ENCODE data around the gene PCED1A.

DNA sequence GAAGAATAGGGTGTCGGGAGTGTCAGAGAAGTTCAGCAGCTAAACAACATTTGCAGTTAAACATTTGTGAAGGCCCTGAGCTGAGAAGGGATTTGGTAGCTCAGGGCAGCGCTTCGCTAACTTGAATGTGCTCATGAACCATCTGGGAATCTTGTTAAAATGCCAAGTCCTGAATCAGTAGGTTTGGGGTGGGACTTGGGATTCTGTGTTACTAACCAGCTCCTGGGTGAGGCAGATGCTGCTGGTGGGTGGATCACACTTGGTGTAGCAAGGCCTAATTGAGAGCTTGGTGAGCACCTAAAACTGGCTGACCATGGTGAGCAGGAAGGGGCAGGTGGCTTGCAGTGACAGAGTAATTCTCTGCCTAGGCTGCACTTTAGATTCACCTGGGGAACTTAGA lies 38.7 kb upstream of the PCED1A start:
- TF ChIP-seq EZH2 (IDR thresholded peaks at IDR 0.05; ENCODE audit: borderline replicate concordance, low read length) (no peak), CTCF (IDR thresholded peaks at IDR 0.05; ENCODE audit: low read length) (no peak)

Data from OCI-LY1 (cell line).